ENCODE results near the gene REL.

Gene REL

DNA sequence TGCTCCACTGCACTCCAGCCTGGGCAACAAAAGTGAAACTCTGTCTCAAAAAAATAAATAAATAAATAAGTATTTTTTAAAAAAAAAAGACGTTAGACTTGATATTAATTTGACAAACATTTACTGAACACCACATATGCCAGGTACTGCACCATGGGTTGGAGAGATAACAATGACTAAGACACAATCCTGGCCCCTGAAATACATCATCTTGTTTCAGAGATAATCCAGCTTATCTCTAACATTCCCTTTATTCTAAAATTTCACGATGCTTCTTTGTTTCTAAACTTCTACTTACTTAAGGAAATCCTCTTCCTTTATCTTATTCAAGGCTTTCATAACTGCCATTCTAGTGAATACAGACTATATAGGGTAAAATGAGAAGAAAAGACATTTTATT lies 81.2 kb downstream of the REL start:
- TF ChIP-seq, protein P1, sequence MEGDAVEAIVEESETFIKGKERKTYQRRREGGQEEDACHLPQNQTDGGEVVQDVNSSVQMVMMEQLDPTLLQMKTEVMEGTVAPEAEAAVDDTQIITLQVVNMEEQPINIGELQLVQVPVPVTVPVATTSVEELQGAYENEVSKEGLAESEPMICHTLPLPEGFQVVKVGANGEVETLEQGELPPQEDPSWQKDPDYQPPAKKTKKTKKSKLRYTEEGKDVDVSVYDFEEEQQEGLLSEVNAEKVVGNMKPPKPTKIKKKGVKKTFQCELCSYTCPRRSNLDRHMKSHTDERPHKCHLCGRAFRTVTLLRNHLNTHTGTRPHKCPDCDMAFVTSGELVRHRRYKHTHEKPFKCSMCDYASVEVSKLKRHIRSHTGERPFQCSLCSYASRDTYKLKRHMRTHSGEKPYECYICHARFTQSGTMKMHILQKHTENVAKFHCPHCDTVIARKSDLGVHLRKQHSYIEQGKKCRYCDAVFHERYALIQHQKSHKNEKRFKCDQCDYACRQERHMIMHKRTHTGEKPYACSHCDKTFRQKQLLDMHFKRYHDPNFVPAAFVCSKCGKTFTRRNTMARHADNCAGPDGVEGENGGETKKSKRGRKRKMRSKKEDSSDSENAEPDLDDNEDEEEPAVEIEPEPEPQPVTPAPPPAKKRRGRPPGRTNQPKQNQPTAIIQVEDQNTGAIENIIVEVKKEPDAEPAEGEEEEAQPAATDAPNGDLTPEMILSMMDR (IDR thresholded peaks at IDR 0.05; ENCODE audit: borderline replicate concordance, insufficient read depth, low read depth, low read length): no peak
- H3K4me3 ChIP-seq (ENCODE audit: low read depth, low read length): no peak overlapping the region

DNA sequence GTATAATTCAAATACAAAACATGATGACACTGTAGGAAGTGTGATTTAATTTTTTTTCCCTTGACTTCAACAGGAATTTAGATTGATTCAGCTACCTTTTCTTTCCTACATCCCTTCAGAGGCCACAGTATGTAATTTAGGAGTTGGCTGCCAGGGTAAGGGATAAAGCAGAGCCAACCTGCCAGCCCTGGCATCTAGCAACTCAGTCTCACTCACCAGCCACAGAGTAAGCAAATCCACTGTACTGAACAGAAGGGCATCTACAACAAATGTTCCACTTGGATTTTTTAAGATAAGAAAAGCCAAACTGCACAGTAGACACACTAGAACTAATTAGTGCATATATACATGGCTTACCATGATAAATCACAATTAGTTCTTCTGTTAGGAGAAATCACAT lies 81.8 kb downstream of the REL start:
- H3K4me3 ChIP-seq (ENCODE audit: low read depth, low read length): no peak overlapping the region
- TF ChIP-seq, protein P1 (IDR thresholded peaks at IDR 0.05; ENCODE audit: borderline replicate concordance, insufficient read depth, low read depth, low read length): no peak

DNA sequence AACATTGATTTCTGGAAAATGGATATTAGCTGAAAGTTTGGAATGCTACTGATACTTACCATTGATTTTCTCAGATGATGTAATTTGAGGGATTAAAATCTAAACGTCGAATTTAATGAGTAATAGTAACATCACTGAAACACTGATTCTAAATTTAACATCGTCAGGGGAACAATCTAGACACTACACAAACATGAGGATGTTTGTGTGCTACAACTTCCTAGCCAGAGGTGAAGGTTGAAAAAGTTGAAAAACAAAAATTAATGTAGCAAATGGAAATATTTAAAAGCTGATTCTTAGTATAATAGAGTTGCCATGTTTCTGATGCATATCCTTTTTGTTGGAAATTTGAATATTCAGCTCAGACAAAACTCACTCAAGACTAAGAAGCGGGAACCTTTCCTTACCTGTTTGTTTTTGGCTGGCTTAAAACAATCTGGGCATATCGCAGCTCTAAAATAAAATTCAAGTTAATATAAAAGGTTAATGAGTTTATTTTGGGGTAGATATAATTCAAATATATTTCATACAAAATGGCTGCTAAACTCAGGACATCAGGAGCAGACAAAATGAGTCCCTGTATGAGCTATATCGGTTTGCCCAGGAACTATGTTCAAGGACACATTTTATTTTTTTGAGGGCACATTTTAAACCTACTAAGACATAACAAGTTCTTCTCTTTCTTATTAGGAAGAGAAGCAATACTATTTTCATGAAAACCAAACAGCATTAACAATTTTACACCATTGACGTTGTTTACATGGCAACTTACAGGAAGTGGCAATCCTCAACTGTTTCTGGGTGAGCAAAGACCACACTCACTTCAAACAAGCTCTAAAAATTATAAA lies 83.5 kb downstream of the REL start:
- no peak overlapping the region for H3K4me3 ChIP-seq (ENCODE audit: low read depth, low read length)
- TF ChIP-seq, protein P1 (IDR thresholded peaks at IDR 0.05; ENCODE audit: borderline replicate concordance, insufficient read depth, low read depth, low read length): no peak

DNA sequence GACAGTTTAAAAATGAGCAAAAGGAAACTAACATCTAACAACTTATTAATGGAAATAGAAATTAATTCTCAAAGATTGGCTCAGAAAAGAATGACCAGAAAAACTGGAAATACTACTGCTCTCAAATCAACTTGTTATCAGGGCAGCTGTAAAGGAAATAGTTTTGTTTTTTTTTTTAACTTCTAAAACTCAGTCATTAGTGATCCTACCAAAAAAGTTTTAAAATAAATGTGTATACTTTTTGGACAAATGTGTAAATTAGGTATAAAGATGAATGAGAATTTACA lies 84.1 kb downstream of the REL start:
- TF ChIP-seq, protein P1 (IDR thresholded peaks at IDR 0.05; ENCODE audit: borderline replicate concordance, insufficient read depth, low read depth, low read length): no peak
- H3K4me3 ChIP-seq (ENCODE audit: low read depth, low read length): no peak overlapping the region

DNA sequence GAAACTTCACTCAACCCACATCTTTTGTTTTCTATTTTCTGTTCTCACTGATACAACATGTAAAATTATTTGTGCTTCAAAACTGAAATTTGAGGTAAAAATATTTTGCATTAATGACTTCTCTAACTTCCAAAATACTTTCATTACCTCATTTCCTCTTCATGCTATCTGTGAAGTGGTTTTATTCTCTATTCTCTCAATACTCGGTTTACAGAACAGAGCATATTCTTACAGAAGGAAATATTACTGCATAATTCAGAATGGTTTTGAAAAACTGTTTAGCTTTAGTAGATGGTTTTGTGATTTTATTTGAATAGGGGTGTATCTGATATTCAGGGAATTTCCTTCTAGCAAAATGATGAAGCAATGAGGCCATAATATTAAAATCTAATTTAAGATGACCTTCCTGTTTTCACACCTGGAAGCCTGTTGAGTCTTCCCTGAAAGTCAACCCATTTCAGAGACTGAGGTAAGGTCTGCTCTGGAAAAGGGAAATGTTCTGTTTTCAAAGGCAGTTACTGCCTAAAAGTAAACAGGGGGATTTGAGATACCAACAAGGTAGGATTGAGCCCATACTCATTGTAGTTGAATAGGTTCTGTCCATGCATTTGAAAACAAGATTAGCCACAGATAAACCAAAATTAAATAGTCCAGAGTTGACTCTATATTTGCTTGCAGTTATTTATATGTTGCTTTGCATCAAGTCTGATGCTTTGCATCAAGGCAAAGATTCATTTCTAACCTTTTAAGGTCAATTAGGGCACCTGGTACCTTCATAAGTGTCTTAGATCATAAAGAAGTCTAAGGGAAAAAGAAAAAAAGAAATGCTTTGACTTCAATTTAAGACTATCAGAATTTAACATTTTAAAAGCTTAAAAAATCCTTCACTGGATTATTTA lies 85.4 kb downstream of the REL start:
- no peak overlapping the region for H3K4me3 ChIP-seq (ENCODE audit: low read depth, low read length)
- TF ChIP-seq, protein P1 (IDR thresholded peaks at IDR 0.05; ENCODE audit: borderline replicate concordance, insufficient read depth, low read depth, low read length): no peak

DNA sequence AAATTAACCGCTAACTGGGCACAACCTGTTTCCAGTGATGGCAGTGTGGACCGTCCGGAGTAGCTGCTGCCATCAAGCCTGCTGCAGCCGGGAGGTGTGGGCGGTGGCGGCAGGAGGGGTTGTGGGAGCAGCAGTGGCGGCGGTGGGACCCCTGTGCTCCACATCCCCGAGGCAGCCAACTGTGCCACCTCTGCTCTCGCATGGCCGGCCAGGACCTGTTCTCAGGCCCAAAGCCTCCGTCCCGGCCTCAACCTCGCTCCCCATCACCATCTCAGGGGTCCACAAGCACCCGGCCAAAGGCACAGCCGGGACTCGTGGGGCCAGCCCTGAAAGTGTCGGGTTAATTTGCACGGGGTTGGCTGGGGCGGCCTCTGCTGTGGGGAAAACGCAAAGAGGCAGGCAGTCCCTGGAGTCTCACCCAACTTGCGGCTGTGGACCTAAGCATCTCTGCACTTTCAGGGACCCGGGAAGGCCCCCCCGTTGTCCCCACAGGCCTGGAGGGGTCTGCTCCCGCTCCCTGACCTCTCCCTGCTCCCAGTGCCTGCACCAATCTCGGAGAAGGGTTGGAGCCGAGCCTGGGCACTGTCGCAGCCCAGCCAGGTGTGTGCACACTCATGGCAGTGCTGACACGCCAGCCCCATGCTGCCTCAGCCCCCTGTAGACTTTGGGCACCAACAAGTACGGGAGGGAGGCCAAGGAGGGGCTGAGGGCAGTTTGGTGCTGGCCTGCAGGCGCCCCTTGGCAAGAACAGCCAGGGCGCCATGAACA lies 91.7 kb downstream of the REL start:
- peak overlapping the region; percentile 8 for H3K4me3 ChIP-seq (ENCODE audit: low read depth, low read length)
- TF ChIP-seq, protein P1 (IDR thresholded peaks at IDR 0.05; ENCODE audit: borderline replicate concordance, insufficient read depth, low read depth, low read length): no peak
